Chondrocyte (in vitro differentiated cells): Measurements from ENCODE around the gene CADM1. TPM values are rescaled to one million over a fixed set of nuclear protein-coding genes. Genes with fewer than 3 reads are reported as not detected.

ENCODE experiments used
- DNase-seq: peaks from one replicate; pipeline ENCODE4 v3.0.0; 2021; ENCODE audit warnings: mixed read lengths, low spot score
- H3K27ac Mint-ChIP-seq: one replicate; pipeline ENCODE4 v1.8.0; 2021; ENCODE audit warnings: mild to moderate bottlenecking, moderate library complexity, mixed read lengths; ENCODE audit not compliant: unreplicated experiment
- H3K27me3 Mint-ChIP-seq: 2 replicates; pipeline ENCODE4 v1.8.0; 2021; ENCODE audit warnings: low read depth, mixed read lengths
- H3K36me3 Mint-ChIP-seq: 2 replicates; pipeline ENCODE4 v1.8.0; 2021; ENCODE audit warnings: low read depth, mixed read lengths
- H3K4me1 Mint-ChIP-seq: 2 replicates; pipeline ENCODE4 v1.8.0; 2021; ENCODE audit warnings: low read depth, mild to moderate bottlenecking, mixed read lengths
- H3K4me3 Mint-ChIP-seq: one replicate; pipeline ENCODE4 v1.8.0; 2021; ENCODE audit warnings: mild to moderate bottlenecking, moderate library complexity, mixed read lengths; ENCODE audit not compliant: unreplicated experiment
- H3K9me3 Mint-ChIP-seq: 2 replicates; pipeline ENCODE4 v1.8.0; 2021; ENCODE audit warnings: low read depth, mixed read lengths
- total RNA-seq: library from RNA; stranded (reverse); gene quantifications from 3 replicates; pipeline ENCODE4 v1.2.1, GENCODE V29; 2021
- TF ChIP-seq, protein P1 (sequence below): fragments of 200-600 bp; sonication (generic); IDR thresholded peaks from 2 replicates; pipeline ENCODE4 v1.5.0; 2021; ENCODE audit warnings: antibody characterized with exemption, mild to moderate bottlenecking, moderate library complexity

CADM1 gene
- total RNA-seq, 1 donor from 2014 or later: 29.0 TPM

DNA sequence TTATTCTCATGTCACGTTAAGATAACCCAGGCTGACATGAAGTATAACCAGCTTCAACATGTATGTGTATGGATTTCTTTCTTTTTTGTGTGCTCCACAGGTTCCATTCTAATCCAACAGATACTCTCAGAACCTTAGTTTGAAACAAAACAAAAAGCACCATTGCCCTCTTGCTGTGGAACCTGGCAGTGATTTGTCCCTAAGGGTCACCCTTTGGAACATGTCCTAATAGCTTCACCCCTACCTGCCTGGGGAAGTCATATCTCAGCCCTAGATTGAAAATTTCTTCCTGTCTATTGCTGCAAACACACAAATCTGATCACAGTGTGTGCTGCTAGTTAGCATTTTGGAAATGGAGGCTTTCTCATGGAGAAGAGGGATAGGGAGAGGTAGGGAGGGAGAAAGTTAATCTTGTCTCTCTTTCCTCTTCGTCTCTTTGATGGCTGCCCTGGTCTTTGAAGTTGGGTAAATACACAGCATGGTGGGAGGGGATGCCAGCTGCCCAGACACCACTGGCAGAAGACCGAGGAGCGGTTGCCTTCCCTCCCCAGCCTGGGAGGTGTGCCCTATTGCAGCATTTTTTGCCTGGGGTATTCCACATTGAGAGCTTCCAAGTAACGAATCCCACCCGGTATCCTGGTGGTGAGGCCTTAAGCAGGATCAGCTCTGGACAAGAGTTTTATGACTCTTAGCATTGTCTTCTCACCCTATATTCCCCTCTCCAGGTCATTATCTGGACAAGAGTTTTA, 11.6 kb upstream of the CADM1 start:
- no peak for DNase-seq

DNA sequence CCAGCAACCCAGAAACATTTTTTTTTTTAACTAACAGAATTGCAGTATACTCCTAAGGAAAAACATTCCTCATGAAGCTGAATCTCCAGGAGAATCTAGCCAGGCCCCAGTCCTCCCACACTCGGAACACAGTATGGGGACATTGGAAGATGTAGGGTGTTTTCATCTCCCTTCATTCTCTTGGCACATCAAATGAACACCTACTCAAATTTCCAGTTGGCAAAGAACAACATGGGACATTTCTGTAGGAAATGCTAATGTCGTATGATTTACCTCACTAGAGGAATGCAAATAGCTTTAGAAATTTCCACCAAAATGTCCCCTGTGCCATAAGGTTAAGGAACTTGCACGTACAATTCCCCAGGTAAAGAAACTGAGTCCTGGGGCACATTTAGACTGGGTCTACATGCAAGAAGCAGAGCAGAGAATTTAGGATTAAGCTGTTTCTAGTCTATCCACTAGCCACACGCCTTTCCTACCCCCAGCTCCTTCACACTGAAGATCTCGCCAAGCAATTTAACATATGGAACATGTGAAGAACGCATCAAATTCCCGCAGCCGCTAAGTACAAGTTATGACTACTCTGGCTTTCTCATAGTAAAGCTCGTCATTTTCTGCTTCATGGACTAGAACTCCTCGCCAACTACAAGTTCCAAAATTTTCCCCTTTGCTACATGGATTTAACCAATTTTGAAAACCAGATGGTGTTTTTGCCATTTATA, 2.9 kb upstream of the CADM1 start:
- Mint-ChIP-seq H3K27ac (no peak overlapping the region), H3K27me3 (peaks cover 48% of the 10 kb centered on the region), H3K9me3 (no peaks in the 10 kb centered on the region), H3K4me1 (peaks cover 13% of the 10 kb centered on the region), H3K4me3 (no peak overlapping the region), H3K36me3 (no peaks in the 10 kb centered on the region)
- TF ChIP-seq, protein P1, sequence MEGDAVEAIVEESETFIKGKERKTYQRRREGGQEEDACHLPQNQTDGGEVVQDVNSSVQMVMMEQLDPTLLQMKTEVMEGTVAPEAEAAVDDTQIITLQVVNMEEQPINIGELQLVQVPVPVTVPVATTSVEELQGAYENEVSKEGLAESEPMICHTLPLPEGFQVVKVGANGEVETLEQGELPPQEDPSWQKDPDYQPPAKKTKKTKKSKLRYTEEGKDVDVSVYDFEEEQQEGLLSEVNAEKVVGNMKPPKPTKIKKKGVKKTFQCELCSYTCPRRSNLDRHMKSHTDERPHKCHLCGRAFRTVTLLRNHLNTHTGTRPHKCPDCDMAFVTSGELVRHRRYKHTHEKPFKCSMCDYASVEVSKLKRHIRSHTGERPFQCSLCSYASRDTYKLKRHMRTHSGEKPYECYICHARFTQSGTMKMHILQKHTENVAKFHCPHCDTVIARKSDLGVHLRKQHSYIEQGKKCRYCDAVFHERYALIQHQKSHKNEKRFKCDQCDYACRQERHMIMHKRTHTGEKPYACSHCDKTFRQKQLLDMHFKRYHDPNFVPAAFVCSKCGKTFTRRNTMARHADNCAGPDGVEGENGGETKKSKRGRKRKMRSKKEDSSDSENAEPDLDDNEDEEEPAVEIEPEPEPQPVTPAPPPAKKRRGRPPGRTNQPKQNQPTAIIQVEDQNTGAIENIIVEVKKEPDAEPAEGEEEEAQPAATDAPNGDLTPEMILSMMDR: no peak
- no peak for DNase-seq

More for the DNA sequence above, 11.6 kb upstream of the CADM1 start:
- H3K27ac Mint-ChIP-seq: no peak overlapping the region
- TF ChIP-seq, protein P1: no peak
- peaks cover 2% of the 10 kb centered on the region for H3K36me3 Mint-ChIP-seq
- peaks cover 52% of the 10 kb centered on the region for H3K27me3 Mint-ChIP-seq
- H3K4me1 Mint-ChIP-seq: no peaks in the 10 kb centered on the region
- no peaks in the 10 kb centered on the region for H3K9me3 Mint-ChIP-seq
- H3K4me3 Mint-ChIP-seq: no peak overlapping the region

DNA sequence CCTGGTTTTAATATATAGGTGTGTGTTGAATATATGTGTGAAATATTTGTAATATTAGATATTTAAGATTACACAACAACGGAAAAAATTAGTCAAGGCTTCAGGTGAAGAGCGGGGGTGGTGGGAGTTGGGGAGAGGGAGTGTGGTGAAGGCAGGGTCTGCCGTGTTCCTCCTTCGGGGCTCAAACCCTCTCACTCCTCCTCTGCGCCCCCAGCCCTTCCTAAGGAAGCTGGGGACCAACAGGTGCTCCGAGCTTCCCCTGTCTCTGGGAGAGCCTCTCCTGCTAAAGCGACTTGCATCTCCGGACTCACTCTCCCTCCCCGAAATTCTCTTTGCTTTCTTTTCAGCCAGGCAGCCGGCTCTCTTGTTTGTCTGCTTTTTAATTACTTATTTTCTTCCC, 960 bp upstream of the CADM1 start:
- Mint-ChIP-seq H3K27ac (peak overlapping the region; percentile 85), H3K4me3 (peak overlapping the region; percentile 95), H3K4me1 (peaks cover 13% of the 10 kb centered on the region), H3K9me3 (no peaks in the 10 kb centered on the region), H3K36me3 (no peaks in the 10 kb centered on the region), H3K27me3 (peaks cover 35% of the 10 kb centered on the region)
- no peak for DNase-seq
- TF ChIP-seq, protein P1: no peak

DNA sequence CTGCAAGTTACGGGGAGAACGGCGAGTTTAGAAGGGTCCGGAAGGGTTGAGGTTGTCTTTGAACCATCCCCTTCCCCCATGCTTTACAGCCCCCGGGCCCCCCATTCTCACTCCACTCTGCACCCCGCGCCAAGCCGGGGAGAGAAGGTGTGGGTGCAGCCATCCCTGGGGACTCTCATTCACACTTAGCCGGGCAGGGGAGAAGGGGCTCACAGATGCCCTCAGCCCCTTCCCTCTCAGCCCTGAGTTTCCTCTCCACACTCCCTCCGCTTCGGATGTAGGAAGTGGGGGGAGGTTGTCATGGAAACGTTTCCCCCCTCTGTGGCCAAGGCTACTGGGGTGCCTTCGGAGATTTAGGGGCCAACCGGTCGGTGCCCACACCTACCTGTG, 334 bp downstream of the CADM1 start:
- Mint-ChIP-seq H3K9me3 (no peaks in the 10 kb centered on the region), H3K36me3 (no peaks in the 10 kb centered on the region), H3K27ac (peak overlapping the region; percentile 59), H3K27me3 (peaks cover 24% of the 10 kb centered on the region), H3K4me3 (no peak overlapping the region), H3K4me1 (peaks cover 13% of the 10 kb centered on the region)
- TF ChIP-seq, protein P1: no peak
- no peak for DNase-seq

DNA sequence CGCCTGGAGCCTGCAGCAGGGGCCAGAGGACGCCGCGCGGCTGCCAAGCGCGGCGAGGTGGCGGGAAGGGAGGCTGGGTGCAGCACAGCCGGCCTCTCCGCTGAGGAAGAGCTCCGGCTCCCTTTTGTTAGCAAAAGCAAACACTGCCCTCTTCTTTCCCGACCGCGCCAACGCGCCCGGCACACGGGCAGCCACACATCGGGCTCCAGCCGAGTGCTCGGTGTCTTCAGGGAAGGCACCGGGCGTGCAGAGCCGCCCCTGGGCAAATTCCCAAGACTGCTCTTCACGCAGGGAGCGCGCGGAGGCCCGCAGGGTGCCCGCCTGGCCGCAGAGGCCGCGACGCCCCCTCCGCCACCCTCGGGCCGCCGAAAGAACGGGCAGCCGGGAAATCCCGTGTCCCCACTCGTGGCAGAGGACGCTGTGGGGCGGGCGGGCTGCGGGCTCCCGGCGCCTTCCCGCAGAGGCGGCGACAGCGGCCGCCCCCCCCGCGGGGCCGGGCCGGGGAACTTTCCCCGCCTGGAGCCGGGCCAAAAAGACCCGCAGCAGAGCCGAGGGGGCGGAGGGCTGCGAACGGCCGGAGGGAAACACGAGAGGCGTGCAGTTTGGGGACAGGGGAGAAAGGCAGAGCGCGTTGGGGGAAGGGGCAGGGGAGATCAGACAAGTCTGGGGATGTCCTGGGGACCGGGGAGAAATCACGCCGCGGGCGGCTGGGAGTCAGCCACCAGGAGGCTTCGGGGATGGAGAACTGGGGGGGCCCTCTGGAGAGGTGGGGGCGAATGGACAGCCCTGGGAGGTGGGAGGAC, 931 bp downstream of the CADM1 start:
- H3K27me3 Mint-ChIP-seq: peaks cover 20% of the 10 kb centered on the region
- TF ChIP-seq, protein P1: peak; percentile 77

More for the DNA sequence above, 931 bp downstream of the CADM1 start:
- no peaks in the 10 kb centered on the region for H3K36me3 Mint-ChIP-seq
- peaks cover 13% of the 10 kb centered on the region for H3K4me1 Mint-ChIP-seq
- peak; percentile 88 for DNase-seq
- H3K9me3 Mint-ChIP-seq: no peaks in the 10 kb centered on the region
- H3K27ac Mint-ChIP-seq: no peak overlapping the region
- H3K4me3 Mint-ChIP-seq: no peak overlapping the region
